Mesendoderm (in vitro differentiated cells): ENCODE measurements around the gene NSD1.

Source experiments
- DNase-seq: peaks from one replicate; pipeline ENCODE4 v3.0.0; 2013
- H2AK5ac ChIP-seq: 2 replicates; pipeline ENCODE4 v1.6.1; 2013; ENCODE audit warnings: low read length, inconsistent platforms
- H2BK120ac ChIP-seq: 2 replicates; pipeline ENCODE4 v1.6.1; 2013; ENCODE audit warnings: low read depth, mild to moderate bottlenecking, low read length, moderate library complexity, mixed read lengths
- H2BK15ac ChIP-seq: replicated peaks from 2 replicates; pipeline ENCODE4 v1.6.1; 2013; ENCODE audit warnings: low read depth, mild to moderate bottlenecking, moderate library complexity
- H2BK5ac ChIP-seq: 2 replicates; pipeline ENCODE4 v1.6.1; 2013; ENCODE audit warnings: low read length, inconsistent platforms
- H3K18ac ChIP-seq: 2 replicates; pipeline ENCODE4 v1.6.1; 2013; ENCODE audit warnings: mild to moderate bottlenecking, low read length, mixed read lengths
- H3K23ac ChIP-seq: one replicate; pipeline ENCODE4 v1.6.1; 2013; ENCODE audit warnings: low read length
- H3K27ac ChIP-seq: 2 replicates; pipeline ENCODE4 v1.5.1; 2013; ENCODE audit warnings: low read depth, mild to moderate bottlenecking, inconsistent platforms, low read length, moderate library complexity
- H3K27me3 ChIP-seq: 2 replicates; pipeline ENCODE4 v1.6.1; 2013; ENCODE audit warnings: low read length, control low read depth, mild to moderate bottlenecking, inconsistent platforms; ENCODE audit not compliant: insufficient read depth, poor library complexity
- H3K36me3 ChIP-seq: 2 replicates; pipeline ENCODE4 v1.6.1; 2013; ENCODE audit warnings: low read length, inconsistent platforms; ENCODE audit not compliant: control insufficient read depth, insufficient read depth
- H3K4ac ChIP-seq: one replicate; pipeline ENCODE4 v1.6.1; 2013; ENCODE audit warnings: low read depth, mild to moderate bottlenecking, low read length, moderate library complexity
- H3K4me1 ChIP-seq: 2 replicates; pipeline ENCODE4 v1.6.1; 2013; ENCODE audit warnings: low read depth, low read length, inconsistent platforms; ENCODE audit not compliant: control insufficient read depth
- H3K4me2 ChIP-seq: 2 replicates; pipeline ENCODE4 v1.6.1; 2013; ENCODE audit warnings: low read length
- H3K4me3 ChIP-seq: 2 replicates; pipeline ENCODE4 v1.5.1; 2013; ENCODE audit warnings: mild to moderate bottlenecking, low read length
- H3K56ac ChIP-seq: one replicate; pipeline ENCODE4 v1.6.1; 2013; ENCODE audit warnings: low read length
- H3K79me1 ChIP-seq: 2 replicates; pipeline ENCODE4 v1.6.1; 2013; ENCODE audit warnings: low read length, inconsistent platforms
- H3K79me2 ChIP-seq: 2 replicates; pipeline ENCODE4 v1.6.1; 2013; ENCODE audit warnings: mild to moderate bottlenecking, low read length; ENCODE audit not compliant: control insufficient read depth, insufficient read depth
- H3K9ac ChIP-seq: 2 replicates; pipeline ENCODE4 v1.6.1; 2013; ENCODE audit warnings: low read length, inconsistent platforms
- H4K5ac ChIP-seq: one replicate; pipeline ENCODE4 v1.6.1; 2013; ENCODE audit warnings: low read length
- H4K8ac ChIP-seq: one replicate; pipeline ENCODE4 v1.6.1; 2013; ENCODE audit warnings: low read depth, mild to moderate bottlenecking, control low read depth, low read length, moderate library complexity
- WGBS: extraction: QIAGEN DNeasy Blood & Tissue Kit; methylation state at CpG from one replicate; pipeline ENCODE4 v1.1.7; 2013; ENCODE audit warnings: low lambda C conversion rate, missing lambda C conversion rate; ENCODE audit not compliant: insufficient coverage; ENCODE audit errors: extremely low coverage; 5-methylcytosine and 5-hydroxymethylcytosine counted together

The NSD1 gene

DNA sequence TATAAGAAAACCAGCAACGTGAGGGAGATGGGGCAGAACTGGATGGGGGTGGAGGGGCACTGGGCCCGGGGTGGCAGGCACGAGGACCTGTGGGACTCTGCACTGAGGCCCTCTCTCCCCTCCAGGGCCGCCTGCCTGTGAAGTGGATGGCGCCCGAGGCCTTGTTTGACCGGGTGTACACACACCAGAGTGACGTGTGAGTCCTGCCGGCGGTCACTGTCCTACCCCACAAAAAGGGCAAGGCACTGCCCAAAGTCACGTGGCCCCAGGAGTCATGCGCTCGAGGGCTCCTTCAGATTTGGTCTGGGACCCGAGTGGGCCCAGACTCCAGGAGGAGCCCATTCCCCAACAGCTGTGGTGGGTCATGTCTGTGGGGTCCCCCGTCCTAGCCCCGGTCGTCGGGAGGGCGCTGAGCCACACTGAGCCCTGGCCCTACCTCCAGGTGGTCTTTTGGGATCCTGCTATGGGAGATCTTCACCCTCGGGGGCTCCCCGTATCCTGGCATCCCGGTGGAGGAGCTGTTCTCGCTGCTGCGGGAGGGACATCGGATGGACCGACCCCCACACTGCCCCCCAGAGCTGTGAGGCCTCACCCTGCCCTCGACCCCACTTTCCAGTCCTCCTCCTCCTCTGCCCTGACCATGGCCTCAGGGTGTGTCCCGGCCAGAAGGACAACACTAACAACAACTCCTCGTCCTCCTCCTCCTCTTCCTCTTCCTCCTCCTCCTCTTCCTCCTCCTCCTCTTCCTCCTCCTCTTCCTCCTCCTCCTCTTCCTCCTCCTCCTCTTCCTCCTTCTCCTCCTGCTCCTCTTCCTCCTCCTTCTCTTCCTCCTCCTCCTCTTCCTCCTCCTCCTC, 37.2 kb upstream of the NSD1 start:
- H3K27me3 ChIP-seq: no peaks in the 10 kb centered on the region
- no peak overlapping the region for H3K56ac ChIP-seq
- H3K36me3 ChIP-seq: no peaks in the 10 kb centered on the region
- no peak overlapping the region for H2AK5ac ChIP-seq
- no peak overlapping the region for H4K8ac ChIP-seq
- no peaks in the 10 kb centered on the region for H3K4me1 ChIP-seq
- H3K79me2 ChIP-seq: no peaks in the 10 kb centered on the region
- no CpG with 5 or more reads among the region's 29 CpGs for WGBS
- H3K4me3 ChIP-seq: no peak overlapping the region
- no peak overlapping the region for H3K4me2 ChIP-seq
- no peak overlapping the region for H3K9ac ChIP-seq
- no peak overlapping the region for H2BK120ac ChIP-seq
- no peak overlapping the region for H2BK5ac ChIP-seq
- H4K5ac ChIP-seq: no peak overlapping the region
- H3K23ac ChIP-seq: no peak overlapping the region
- H3K27ac ChIP-seq: no peak overlapping the region
- H2BK15ac ChIP-seq: no peak overlapping the region
- no peak overlapping the region for H3K18ac ChIP-seq
- H3K4ac ChIP-seq: no peak overlapping the region
- DNase-seq: no peak
- no peaks in the 10 kb centered on the region for H3K79me1 ChIP-seq

DNA sequence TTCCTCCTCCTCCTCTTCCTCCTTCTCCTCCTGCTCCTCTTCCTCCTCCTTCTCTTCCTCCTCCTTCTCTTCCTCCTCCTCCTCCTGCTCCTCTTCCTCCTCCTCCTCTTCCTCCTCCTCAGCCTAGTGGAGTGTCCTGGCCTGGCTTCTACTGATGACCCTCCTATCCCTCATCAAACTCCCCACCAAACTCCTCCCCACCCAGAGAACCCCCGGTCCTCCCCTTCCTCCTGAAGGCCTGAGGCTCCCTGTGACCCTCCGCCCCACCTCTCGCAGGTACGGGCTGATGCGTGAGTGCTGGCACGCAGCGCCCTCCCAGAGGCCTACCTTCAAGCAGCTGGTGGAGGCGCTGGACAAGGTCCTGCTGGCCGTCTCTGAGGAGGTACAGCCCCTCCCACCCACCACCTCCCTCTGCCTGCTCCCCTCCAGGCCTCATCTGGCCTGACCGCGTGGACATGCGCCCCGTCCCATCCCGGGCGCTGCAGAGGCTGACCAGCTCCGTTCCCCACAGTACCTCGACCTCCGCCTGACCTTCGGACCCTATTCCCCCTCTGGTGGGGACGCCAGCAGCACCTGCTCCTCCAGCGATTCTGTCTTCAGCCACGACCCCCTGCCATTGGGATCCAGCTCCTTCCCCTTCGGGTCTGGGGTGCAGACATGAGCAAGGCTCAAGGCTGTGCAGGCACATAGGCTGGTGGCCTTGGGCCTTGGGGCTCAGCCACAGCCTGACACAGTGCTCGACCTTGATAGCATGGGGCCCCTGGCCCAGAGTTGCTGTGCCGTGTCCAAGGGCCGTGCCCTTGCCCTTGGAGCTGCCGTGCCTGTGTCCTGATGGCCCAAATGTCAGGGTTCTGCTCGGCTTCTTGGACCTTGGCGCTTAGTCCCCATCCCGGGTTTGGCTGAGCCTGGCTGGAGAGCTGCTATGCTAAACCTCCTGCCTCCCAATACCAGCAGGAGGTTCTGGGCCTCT, 36.3 kb upstream of the NSD1 start:
- no peak for DNase-seq
- no CpG with 5 or more reads among the region's 30 CpGs for WGBS
- Histone ChIP-seq H3K27me3 (no peaks in the 10 kb centered on the region), H4K5ac (no peak overlapping the region), H3K79me1 (no peaks in the 10 kb centered on the region), H2BK120ac (no peak overlapping the region), H3K36me3 (no peaks in the 10 kb centered on the region), H3K4me3 (no peak overlapping the region), H4K8ac (no peak overlapping the region), H2AK5ac (no peak overlapping the region), H2BK15ac (no peak overlapping the region), H3K9ac (no peak overlapping the region), H3K4ac (no peak overlapping the region), H3K23ac (no peak overlapping the region), H3K27ac (no peak overlapping the region), H2BK5ac (no peak overlapping the region), H3K4me2 (no peak overlapping the region), H3K56ac (no peak overlapping the region), H3K79me2 (no peaks in the 10 kb centered on the region), H3K4me1 (no peaks in the 10 kb centered on the region), H3K18ac (no peak overlapping the region)

DNA sequence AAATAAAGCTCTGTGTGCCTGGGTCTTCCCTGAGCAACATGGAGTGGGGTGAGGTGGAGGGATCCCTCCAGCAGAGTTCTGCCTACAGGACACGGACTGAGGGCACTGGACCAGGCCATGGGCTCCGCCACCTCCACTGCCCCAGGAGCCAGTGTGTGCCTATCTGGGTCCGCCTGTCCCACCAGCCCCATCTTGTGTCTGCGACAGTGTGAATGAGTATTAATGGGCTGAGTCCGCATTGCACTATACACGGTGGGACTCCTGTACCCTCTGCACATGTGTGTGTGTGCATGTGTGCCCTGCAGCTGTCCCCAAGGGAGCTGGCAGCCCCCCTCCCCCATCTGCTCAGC, 35.5 kb upstream of the NSD1 start:
- Histone ChIP-seq H4K8ac (no peak overlapping the region), H3K27ac (no peak overlapping the region), H3K23ac (no peak overlapping the region), H3K36me3 (no peaks in the 10 kb centered on the region), H2BK5ac (no peak overlapping the region), H3K4me1 (no peaks in the 10 kb centered on the region), H3K27me3 (no peaks in the 10 kb centered on the region), H3K4me3 (no peak overlapping the region), H3K56ac (no peak overlapping the region), H2BK15ac (no peak overlapping the region), H2AK5ac (no peak overlapping the region), H3K18ac (no peak overlapping the region), H3K4me2 (no peak overlapping the region), H3K79me2 (no peaks in the 10 kb centered on the region), H4K5ac (no peak overlapping the region), H2BK120ac (no peak overlapping the region), H3K9ac (no peak overlapping the region), H3K79me1 (no peaks in the 10 kb centered on the region), H3K4ac (no peak overlapping the region)
- no CpG with 5 or more reads among the region's 6 CpGs for WGBS
- no peak for DNase-seq

DNA sequence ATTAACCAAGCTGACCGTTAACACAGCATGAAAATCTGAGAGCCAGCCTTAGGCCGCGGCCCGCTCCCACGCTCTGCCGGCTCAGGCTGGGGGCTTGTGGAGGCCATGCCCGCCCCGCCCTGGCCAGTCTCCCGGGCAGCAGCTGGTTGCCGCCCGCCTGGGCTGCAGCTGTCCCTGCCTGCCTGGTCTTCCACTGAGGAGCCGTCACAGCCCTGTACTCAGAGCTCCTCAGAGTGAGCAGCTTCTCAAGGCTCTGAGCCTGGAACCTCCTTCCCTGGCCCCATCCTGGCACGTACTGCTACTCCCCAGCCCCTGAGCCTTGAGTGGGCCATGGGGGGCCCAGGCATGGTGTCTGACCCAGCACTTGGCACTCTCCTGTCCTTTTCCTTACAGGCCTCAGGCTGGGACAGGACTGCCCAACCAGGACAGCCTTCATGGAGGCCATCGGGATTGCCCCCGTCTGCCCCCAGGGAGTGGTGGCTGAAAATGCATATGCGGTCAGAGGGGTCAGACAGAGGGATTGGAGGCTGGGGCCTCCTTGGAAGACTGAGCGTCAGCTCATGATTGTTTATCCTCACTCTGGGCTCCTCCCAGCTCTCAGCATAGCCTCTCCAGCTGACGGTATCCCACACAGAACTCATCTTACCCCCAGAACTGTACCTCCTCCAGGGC, 35.0 kb upstream of the NSD1 start:
- no peak overlapping the region for H3K4me2 ChIP-seq
- no peak overlapping the region for H3K4me3 ChIP-seq
- H3K4me1 ChIP-seq: no peaks in the 10 kb centered on the region
- no peak overlapping the region for H4K5ac ChIP-seq
- no peaks in the 10 kb centered on the region for H3K79me2 ChIP-seq
- no peaks in the 10 kb centered on the region for H3K27me3 ChIP-seq
- H2BK15ac ChIP-seq: no peak overlapping the region
- H3K56ac ChIP-seq: no peak overlapping the region
- no peak overlapping the region for H2AK5ac ChIP-seq
- WGBS: no CpG with 5 or more reads among the region's 18 CpGs
- H3K9ac ChIP-seq: no peak overlapping the region
- H2BK120ac ChIP-seq: no peak overlapping the region
- no peak overlapping the region for H2BK5ac ChIP-seq
- no peak for DNase-seq
- H3K27ac ChIP-seq: no peak overlapping the region
- H4K8ac ChIP-seq: no peak overlapping the region
- H3K36me3 ChIP-seq: no peaks in the 10 kb centered on the region
- no peak overlapping the region for H3K18ac ChIP-seq
- H3K23ac ChIP-seq: no peak overlapping the region
- no peaks in the 10 kb centered on the region for H3K79me1 ChIP-seq
- no peak overlapping the region for H3K4ac ChIP-seq

DNA sequence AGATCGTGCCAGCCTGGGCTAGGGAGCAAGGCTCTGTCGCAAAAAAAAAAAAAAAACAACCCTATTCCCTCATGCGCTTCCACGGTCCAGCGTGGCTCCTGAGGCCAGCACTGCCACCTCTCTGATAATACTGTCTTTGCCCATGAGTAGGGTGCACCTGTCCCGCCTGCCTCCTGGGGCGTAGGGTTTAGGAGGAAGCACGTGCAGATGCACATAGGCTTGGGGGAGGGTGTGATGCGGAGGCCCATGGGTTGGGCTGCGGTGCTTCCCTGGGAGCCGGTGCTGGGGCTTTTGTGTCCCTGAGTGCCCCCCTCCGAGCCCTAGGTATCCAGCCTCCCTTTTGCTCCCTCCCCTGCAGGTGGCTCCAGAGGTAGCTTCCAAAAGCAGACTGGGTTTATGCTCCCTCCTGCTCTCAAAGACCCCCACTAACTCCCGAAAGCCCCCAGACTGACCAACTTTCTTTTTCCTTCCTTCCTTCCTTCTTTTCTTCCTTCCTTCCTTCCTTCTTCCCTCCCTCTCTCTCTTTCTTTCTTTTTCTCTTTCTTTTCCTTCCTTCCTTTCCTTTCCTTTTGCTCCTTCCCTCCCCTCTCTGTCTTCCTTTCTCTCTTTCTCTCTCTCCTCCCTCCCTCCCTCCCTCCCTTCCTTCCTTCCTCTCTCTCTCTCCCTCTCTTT, 34.0 kb upstream of the NSD1 start:
- Histone ChIP-seq H3K4me3 (no peak overlapping the region), H4K5ac (no peak overlapping the region), H3K4me1 (no peaks in the 10 kb centered on the region), H3K9ac (no peak overlapping the region), H3K27ac (no peak overlapping the region), H2BK15ac (no peak overlapping the region), H3K4me2 (no peak overlapping the region), H3K56ac (no peak overlapping the region), H3K36me3 (no peaks in the 10 kb centered on the region), H2BK5ac (no peak overlapping the region), H4K8ac (no peak overlapping the region), H3K4ac (no peak overlapping the region), H3K18ac (no peak overlapping the region), H2AK5ac (no peak overlapping the region), H3K79me1 (no peaks in the 10 kb centered on the region), H2BK120ac (no peak overlapping the region), H3K23ac (no peak overlapping the region), H3K27me3 (no peaks in the 10 kb centered on the region), H3K79me2 (no peaks in the 10 kb centered on the region)
- no peak for DNase-seq
- WGBS: no CpG with 5 or more reads among the region's 13 CpGs
